Keratinocyte (primary cell): Measurements from ENCODE around the gene DBF4B. TPM values are rescaled to one million over a fixed set of nuclear protein-coding genes. Genes with fewer than 3 reads are reported as not detected.

Experiments
- DNase-seq: peaks from one replicate; pipeline ENCODE4 v3.0.0-alpha.2; 2011; ENCODE audit warnings: low read depth, missing footprints, low spot score
- FAIRE-seq: peaks from 2 replicates; lab custom pipeline; 2011; peaks lifted over from hg19 to GRCh38; lab: Jason Lieb, UNC
- H2AFZ ChIP-seq: 2 replicates; pipeline ENCODE4 v1.6.0; 2012; ENCODE audit warnings: low read length, control low read depth, inconsistent platforms; ENCODE audit not compliant: control insufficient read depth
- H3K27ac ChIP-seq: 2 replicates; pipeline ENCODE4 v1.5.1; 2011; ENCODE audit warnings: low read length; ENCODE audit not compliant: control insufficient read depth, insufficient read depth
- H3K27me3 ChIP-seq: 3 replicates; pipeline ENCODE4 v1.6.0; 2011; ENCODE audit warnings: low read length; ENCODE audit not compliant: control insufficient read depth, insufficient read depth; ENCODE audit errors: extremely low read depth
- H3K36me3 ChIP-seq, 2 experiments: 2 replicates in 1 of 2; 3 replicates in 1 of 2; pipeline ENCODE4 v1.5.1; 2011; ENCODE audit warnings: low read length in 2 of 2, mild to moderate bottlenecking in 1 of 2; ENCODE audit not compliant: control insufficient read depth in 2 of 2, insufficient read depth in 2 of 2; ENCODE audit errors: extremely low read depth in 1 of 2
- H3K4me1 ChIP-seq: 3 replicates; pipeline ENCODE4 v1.5.1; 2011; ENCODE audit warnings: low read length; ENCODE audit not compliant: control insufficient read depth, insufficient read depth; ENCODE audit errors: extremely low read depth
- H3K4me2 ChIP-seq: 3 replicates; pipeline ENCODE4 v1.6.0; 2011; ENCODE audit warnings: low read depth, low read length; ENCODE audit not compliant: control insufficient read depth, insufficient read depth; ENCODE audit errors: extremely low read depth
- H3K4me3 ChIP-seq, 3 experiments: fragments of 200-600 bp in 1 of 3; sonication (generic) in 1 of 3; 2 replicates in 2 of 3; 3 replicates in 1 of 3; pipeline ENCODE4 v1.5.1; 2011 to 2016; ENCODE audit warnings: low read length in 3 of 3, mild to moderate bottlenecking in 3 of 3, control low read depth in 2 of 3, inconsistent platforms in 1 of 3, low read depth in 1 of 3, mixed read lengths in 1 of 3, mixed run types in 1 of 3, moderate library complexity in 1 of 3; ENCODE audit not compliant: control insufficient read depth in 2 of 3, insufficient read depth in 2 of 3; ENCODE audit errors: extremely low read depth in 1 of 3
- H3K79me2 ChIP-seq: 2 replicates; pipeline ENCODE4 v1.6.0; 2012; ENCODE audit warnings: low read length; ENCODE audit not compliant: control insufficient read depth, insufficient read depth
- H3K9ac ChIP-seq: 3 replicates; pipeline ENCODE4 v1.6.0; 2011; ENCODE audit warnings: low read length; ENCODE audit not compliant: control insufficient read depth, insufficient read depth; ENCODE audit errors: extremely low read depth
- H3K9me1 ChIP-seq: 3 replicates; pipeline ENCODE4 v1.6.0; 2011; ENCODE audit warnings: low read length; ENCODE audit not compliant: control insufficient read depth, insufficient read depth; ENCODE audit errors: extremely low read depth
- H3K9me3 ChIP-seq: 2 replicates; pipeline ENCODE4 v1.5.1; 2012; ENCODE audit warnings: low read depth, low read length; ENCODE audit not compliant: control insufficient read depth
- H4K20me1 ChIP-seq: 3 replicates; pipeline ENCODE4 v1.6.0; 2011; ENCODE audit warnings: low read length; ENCODE audit not compliant: control insufficient read depth, insufficient read depth; ENCODE audit errors: extremely low read depth
- CTCF ChIP-seq, 3 experiments: IDR thresholded peaks in 1 of 3; conservative IDR thresholded peaks in 1 of 3; optimal IDR thresholded peaks in 1 of 3; 2 replicates in 2 of 3; 3 replicates in 1 of 3; pipeline versions ENCODE3 to v1.5.1; 2011; ENCODE audit warnings: low read length in 3 of 3, mild to moderate bottlenecking in 3 of 3, moderate library complexity in 2 of 3, control low read depth in 1 of 3, inconsistent platforms in 1 of 3; ENCODE audit not compliant: insufficient read depth in 2 of 3; ENCODE audit errors: extremely low read depth in 1 of 3
- EZH2 ChIP-seq: IDR thresholded peaks from one replicate; pipeline ENCODE4 v1.6.1; 2012; ENCODE audit warnings: inconsistent platforms, mild to moderate bottlenecking, low read length, moderate library complexity
- dilution Hi-C: fragments of 300-500 bp; cut with MboI; formaldehyde crosslinking; loops from one replicate; pipeline ENCODE4 v1.7.0; 2020; ENCODE audit warnings: low sequenced_read_pairs; ENCODE audit not compliant: extremely low pct_ligation_motif_present
- polyA plus RNA-seq, 5 experiments: library from polyadenylated mRNA; depleted of rRNA in 3 of 5; stranded (reverse) in 3 of 5; stranded (forward) in 1 of 5; unstranded in 1 of 5; fragments of >200 nt; gene quantifications; 1 replicate in 1 of 5; 2 replicates in 3 of 5; 3 replicates in 1 of 5; pipeline versions ENCODE4 v1.2.1 to v1.2.3, GENCODE V29; 2011 to 2012; ENCODE audit warnings: missing spikeins in 2 of 5, low read depth in 1 of 5, low replicate concordance in 1 of 5

DBF4B gene
- polyA plus RNA-seq, 1 donor (not counting 4 experiments of a cell fraction or from before 2014, with no cell fraction given), result 4.0 TPM

- H3K9ac ChIP-seq, result no peak overlapping the region
- no peak for TF ChIP-seq CTCF (optimal IDR thresholded peaks at IDR 0.05 in 1 of 3, IDR thresholded peaks at IDR 0.05 in 1 of 3, conservative IDR thresholded peaks at IDR 0.05 in 1 of 3; ENCODE audit: extremely low read depth in 1 of 3, insufficient read depth in 2 of 3, low read length in 3 of 3)
- TF ChIP-seq EZH2, result no peak
- H2AFZ ChIP-seq, result no peak overlapping the region
- peaks cover 12% of the 10 kb centered on the region for H3K27me3 ChIP-seq
- no peak overlapping the region for H3K4me3 ChIP-seq
- H3K27ac ChIP-seq, result no peak overlapping the region
- H4K20me1 ChIP-seq, result no peaks in the 10 kb centered on the region
- no peaks in the 10 kb centered on the region for H3K79me2 ChIP-seq
- H3K9me3 ChIP-seq, result no peaks in the 10 kb centered on the region
- no peaks in the 10 kb centered on the region for H3K36me3 ChIP-seq
- dilution Hi-C loops, result no loop called here
- no peak for FAIRE-seq
- no peaks in the 10 kb centered on the region for H3K9me1 ChIP-seq
- no peak overlapping the region for H3K4me2 ChIP-seq
- H3K4me1 ChIP-seq, result no peaks in the 10 kb centered on the region
- no peak for DNase-seq
These were observed 59.0 kb downstream of the DBF4B start for GRCh38 chr17:44767493-44767892.

GRCh38 chr17:44768505-44769142, 60.2 kb downstream of the DBF4B start:
- FAIRE-seq (no peak), DNase-seq (no peak)
- Histone ChIP-seq H3K27ac (no peak overlapping the region), H3K9me1 (no peaks in the 10 kb centered on the region), H3K4me1 (no peaks in the 10 kb centered on the region), H2AFZ (no peak overlapping the region), H3K9ac (no peak overlapping the region), H3K4me2 (no peak overlapping the region), H3K27me3 (peaks cover 12% of the 10 kb centered on the region), H4K20me1 (no peaks in the 10 kb centered on the region), H3K36me3 (no peaks in the 10 kb centered on the region), H3K9me3 (no peaks in the 10 kb centered on the region), H3K4me3 (no peak overlapping the region), H3K79me2 (no peaks in the 10 kb centered on the region)
- TF ChIP-seq CTCF (optimal IDR thresholded peaks at IDR 0.05 in 1 of 3, IDR thresholded peaks at IDR 0.05 in 1 of 3, conservative IDR thresholded peaks at IDR 0.05 in 1 of 3; ENCODE audit: extremely low read depth in 1 of 3, insufficient read depth in 2 of 3, low read length in 3 of 3), result no peak
- no peak for TF ChIP-seq EZH2
- dilution Hi-C loops, result no loop called here
